ENCODE measurements around the gene ANKRD26.

- TF ChIP-seq CTCF (IDR thresholded peaks at IDR 0.05): no peak
- no peak for TF ChIP-seq POLR2AphosphoS5 (IDR thresholded peaks at IDR 0.05; ENCODE audit: low read depth, low read length)
- no peak for TF ChIP-seq MXI1 (IDR thresholded peaks at IDR 0.05; ENCODE audit: low read depth, low read length)
- TF ChIP-seq RCOR1 (IDR thresholded peaks at IDR 0.05; ENCODE audit: low read length): no peak
- TF ChIP-seq RAD21 (IDR thresholded peaks at IDR 0.05; ENCODE audit: low read length): no peak
- no peak for TF ChIP-seq RFX5 (IDR thresholded peaks at IDR 0.05; ENCODE audit: low read length)
- TF ChIP-seq EZH2phosphoT487 (IDR thresholded peaks at IDR 0.05; ENCODE audit: borderline replicate concordance, low read depth): no peak
Measured at GRCh38 chr10:26981232-26981824, 119.0 kb downstream of the ANKRD26 start.

All from SK-N-SH (cell line).